NCI-H510A (cell line): Measurements from ENCODE around the gene PDE4D.

ENCODE experiments used
- DNase-seq: peaks from one replicate; lab custom pipeline; 2025; lab: John Stamatoyannopoulos, UW

The PDE4D gene

DNA sequence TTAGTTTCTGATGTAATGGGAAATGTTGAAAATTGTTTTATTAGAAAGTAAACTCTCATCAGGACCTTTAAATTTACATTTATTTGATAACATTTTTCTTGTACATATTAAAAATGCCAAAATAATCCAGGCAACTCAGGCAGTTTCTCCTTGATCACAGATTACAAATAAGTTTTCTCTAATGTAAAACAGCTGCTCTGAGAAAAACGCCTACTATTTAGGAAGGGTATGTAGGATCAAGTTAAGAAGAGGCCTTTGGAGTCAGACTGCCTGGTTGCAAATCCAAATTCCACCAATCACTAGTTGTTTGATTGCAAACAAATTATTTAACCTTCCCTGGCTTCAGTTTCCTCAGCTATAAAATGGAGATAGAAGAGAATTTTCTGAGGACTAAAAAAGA is 610.8 kb downstream of the PDE4D start:
- DNase-seq, result no peak

GRCh38 chr5:59279979-59280378 is 613.5 kb downstream of the PDE4D start:
- DNase-seq, result no peak

DNA sequence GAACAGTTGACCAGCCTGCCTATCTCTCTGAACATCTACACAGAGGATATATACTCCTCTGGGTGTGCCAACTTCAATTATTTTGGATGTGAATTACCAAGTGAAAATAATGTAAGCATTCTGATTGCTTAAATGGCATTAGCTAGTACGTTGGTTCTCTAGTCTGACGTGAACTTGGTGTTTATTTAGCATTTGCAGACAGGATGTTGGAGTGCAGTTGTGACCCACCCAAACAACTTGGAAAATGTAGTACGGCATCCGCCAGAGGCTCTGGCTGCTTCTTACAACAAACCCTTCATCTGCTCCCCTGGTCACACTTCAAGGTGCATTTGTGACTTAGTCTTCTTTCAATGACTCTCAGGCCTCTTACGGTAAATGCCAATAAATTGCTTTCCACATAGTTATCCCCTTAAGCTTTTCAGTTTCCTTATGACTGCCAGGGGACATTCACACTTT is 616.6 kb downstream of the PDE4D start:
- DNase-seq, result no peak

GRCh38 chr5:59276325-59276675 is 617.2 kb downstream of the PDE4D start:
- DNase-seq, result no peak

- DNase-seq, result no peak
Measured at GRCh38 chr5:59275510-59276324, 617.8 kb downstream of the PDE4D start.

DNA sequence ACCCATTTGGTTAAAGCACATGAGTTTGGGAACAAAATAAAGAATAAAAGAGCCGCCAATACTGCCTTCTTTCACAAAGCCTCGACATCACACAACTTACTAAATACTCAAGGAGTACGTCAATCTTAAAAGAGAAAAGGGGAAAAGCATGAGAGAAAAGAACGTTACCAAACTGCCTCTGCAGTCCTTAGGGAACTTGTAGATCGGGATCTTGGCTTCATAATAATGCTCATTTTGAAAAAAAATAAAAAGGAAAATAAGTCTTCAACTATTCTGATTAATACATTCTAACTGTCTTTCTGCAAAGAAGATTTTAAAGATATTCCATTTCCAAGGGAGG is 618.4 kb downstream of the PDE4D start:
- DNase-seq, result no peak

DNA sequence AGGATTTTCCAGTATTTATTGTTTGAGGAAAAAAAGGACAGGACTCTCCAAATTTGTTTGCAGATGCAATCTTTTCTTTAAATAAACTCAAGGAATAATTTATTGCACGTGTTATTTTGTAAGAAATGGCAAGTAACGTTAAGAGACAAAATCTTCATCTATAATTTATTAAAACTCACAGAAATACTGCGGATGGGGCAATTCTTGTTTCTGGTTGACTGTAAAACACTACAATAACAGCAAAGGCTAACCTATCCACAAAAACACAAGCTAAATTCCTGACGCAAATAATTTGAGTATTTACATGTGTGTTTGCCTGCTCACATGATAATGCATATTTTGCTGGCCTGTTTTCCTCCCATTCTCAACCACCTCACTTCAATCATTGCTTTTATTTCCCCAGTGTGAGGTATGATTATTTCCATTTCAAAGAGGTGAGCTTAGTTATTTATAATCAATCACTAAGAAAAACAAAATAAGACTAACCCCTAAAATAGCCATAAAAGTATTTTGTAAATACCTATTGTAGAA is 619.4 kb downstream of the PDE4D start:
- DNase-seq, result no peak

DNA sequence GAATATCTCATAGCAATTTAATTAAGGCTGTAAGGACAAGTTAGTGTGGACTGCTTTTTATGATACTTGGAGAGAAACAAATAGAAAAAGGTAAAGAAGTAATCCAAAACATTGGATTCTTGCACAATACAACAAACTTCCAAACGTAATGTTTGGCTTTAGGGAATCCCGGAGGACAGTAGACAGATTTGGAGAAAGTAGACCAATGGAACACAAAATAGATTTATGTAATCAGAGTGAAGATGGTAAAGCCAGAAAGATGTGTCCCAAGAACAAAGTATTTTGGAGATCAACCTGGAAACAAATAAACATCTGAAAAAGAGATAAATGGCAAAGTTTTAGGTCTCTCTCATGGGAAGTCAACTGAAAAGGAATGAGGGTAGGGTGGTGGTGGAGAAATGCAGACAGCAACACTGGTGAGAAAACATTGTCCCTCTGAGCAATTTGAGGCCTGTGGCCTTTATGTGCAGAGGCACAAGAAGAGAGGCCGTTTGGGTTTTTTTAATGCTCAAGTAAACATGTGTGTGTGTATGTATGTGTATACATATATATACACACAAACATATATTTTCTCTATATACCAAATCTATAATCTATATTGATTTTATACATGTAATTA is 620.6 kb downstream of the PDE4D start:
- no peak for DNase-seq

GRCh38 chr5:59268756-59269415 is 624.6 kb downstream of the PDE4D start:
- no peak for DNase-seq

DNA sequence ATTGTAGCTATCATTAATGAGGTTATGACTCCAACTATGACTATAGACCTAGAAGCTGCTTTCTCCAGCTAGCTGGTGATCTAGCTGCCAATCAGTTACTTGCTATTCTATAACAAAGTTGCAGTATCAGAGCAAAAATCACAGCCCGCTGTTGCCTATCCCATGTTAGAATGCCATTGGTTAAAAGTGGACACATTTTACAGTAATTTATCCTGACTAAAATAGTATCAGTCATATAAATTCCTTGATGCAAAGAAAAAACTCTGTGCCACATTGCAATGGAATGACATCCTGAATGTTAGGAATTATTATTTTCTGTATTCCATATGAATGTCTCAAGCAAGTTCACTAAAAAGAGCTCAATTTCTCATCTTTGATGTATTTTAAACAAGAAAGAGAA is 626.5 kb downstream of the PDE4D start:
- no peak for DNase-seq

- no peak for DNase-seq
Measured at GRCh38 chr5:59266410-59266809, 627.1 kb downstream of the PDE4D start.

- no peak for DNase-seq
Measured at GRCh38 chr5:59264639-59265245, 628.8 kb downstream of the PDE4D start.

DNA sequence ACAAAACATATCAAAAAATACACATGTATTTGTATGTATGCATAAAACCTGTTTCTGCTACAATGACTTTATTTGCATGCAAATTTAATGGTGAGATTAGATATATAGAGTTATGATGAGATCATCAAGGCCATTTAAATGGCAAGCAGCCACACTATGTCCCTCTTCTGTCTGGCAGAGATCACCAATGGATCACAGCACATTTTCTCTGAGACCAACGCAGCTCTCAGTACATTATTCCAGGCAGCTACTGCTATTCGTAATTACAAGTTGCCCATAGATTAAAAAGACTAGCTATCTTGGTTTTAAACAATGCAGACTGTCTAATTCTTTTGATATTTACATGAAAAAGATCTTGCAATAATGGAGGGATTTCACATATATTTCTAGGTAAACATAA is 629.5 kb downstream of the PDE4D start:
- no peak for DNase-seq

DNA sequence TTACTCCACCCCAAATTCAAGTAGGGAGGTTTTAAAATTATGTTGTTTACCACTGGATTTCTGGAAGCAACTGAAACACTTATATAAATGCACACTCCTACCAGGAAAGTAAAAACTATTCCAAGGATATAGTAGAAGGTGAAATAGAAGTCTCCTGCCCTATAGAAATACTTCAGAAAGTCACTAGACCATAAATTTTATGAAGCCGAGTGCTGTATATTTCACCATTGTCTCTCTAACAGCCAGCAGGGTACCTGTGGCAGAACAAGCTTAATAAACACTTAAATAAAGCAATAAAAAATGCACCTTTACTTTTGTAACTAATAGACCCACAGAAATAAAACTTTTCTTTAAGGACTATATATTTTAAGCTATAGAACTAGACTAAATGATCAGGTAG is 631.6 kb downstream of the PDE4D start:
- DNase-seq, result no peak

GRCh38 chr5:59260973-59261372 is 632.6 kb downstream of the PDE4D start:
- DNase-seq, result no peak

DNA sequence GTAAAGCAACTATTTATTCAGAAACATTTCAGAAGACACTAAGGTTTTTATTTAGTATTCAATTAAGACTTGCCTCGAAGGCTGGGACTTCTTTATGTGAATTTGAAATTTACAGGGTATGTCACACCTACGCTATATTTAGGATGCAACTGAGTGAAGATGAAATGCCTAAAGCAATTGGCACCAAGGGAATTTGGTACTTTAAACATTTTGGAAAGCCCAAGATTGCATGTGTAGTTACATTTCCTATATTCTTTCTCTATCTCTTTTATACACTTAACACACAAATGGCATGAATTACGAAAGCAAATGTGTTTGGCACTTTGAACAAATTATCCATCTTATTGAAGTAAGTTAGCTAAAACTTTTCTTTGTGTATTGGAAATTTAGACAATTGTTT is 633.3 kb downstream of the PDE4D start:
- no peak for DNase-seq

DNA sequence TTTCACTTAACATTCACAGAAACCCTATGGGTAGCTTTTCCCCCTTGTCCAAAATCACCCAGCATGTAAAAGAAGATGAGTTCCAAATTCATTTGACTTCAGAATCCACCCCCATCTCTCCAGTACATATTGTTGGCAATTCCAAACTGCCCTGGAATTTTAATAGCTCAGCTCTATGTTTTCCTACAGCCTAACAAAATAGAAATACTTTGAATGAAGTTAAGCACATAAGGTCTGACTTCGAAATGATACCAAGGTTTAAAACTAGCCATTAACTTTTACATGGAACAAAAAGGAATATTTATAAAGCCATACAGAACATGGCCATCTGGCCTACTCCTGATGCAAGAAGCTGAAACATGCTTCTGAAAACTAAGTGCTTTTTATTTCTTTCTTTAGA is 634.3 kb downstream of the PDE4D start:
- DNase-seq, result no peak

- DNase-seq, result no peak
Measured at GRCh38 chr5:59257488-59258400, 635.8 kb downstream of the PDE4D start.

GRCh38 chr5:59256331-59256730 is 637.2 kb downstream of the PDE4D start:
- DNase-seq, result no peak

- DNase-seq, result no peak
Measured at GRCh38 chr5:59254055-59254687, 639.4 kb downstream of the PDE4D start.

DNA sequence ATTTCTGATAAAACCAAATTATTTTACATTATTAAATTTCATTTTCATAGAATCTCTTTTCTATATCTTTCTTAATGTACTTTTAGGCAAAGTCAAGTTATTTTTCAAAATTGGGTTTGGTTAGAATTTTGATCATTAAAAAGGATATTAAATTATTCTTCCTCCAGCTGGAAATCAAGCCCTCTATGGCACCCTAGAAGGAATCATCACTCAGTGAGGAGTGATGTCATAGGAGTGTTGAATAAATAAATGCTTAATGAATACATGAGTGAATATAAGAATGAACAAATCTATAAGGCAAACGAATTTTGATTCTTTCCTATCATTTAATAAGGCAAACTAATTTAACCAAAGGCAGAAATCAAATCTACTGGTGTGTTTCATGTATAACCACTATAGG is 639.9 kb downstream of the PDE4D start:
- DNase-seq, result no peak
